Measurements from ENCODE around the gene AXIN1.
A peak's percentile ranks its signal among the peaks of the same experiment; 100 is the strongest.
"Not testable (repeated sequence)": the region's sequence is repeated elsewhere in the genome, so short reads cannot be mapped to it uniquely, and the experiment has no call there.

AXIN1 gene

DNA sequence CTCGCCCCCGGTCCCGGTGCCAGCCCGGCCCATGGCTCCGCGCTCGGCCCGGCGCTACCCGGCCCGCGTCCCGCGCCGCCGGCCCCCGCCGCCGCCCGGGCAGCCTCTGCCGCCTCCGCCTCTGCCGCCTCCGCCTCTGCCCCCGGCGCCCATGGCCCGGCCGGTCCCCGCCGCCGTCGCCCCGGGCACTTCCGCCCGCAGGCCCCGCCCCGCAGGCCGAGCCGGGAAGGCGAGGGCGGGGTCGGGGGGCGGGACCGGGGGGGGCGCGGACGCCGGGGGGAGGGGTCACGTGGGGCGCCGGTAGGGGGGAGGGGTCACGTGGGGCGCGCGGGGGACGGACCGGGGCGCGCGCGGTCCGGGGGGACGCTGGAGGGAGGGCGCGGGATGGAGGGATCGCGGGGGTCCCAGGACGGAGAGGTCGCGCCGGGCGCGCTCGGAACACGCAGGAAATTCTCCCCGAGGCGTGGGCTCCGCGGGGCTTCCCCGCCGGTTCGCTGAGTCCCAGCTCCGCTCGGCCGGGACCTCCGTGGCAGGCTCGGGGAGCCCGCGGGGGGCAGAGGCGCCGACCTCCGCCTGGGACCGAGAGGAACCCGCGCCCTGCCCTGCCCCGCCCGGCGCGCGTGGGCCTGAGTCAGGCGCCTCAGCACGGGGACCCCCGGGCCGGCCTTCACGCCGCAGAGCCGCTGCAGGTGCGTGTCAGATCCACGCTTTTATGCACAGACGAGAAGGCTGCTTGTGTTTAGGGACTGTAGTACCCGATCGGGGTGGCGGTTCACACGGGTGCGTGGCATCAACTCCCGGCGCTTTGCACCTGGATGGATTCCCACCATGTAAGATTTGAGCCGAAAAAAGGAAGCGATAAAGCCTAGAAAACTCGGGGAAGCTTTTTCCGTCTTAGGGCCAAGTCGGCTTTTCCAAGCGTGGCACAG is 29.5 kb upstream of the AXIN1 start, which contains the start of gene PGAP6:
Gene PGAP6 (minus strand): TSS at position 190 of the 929 bp plus-strand sequence. CDS start 157 bp downstream, at position 33.
- DNase-seq, result peak; percentile 58

DNA sequence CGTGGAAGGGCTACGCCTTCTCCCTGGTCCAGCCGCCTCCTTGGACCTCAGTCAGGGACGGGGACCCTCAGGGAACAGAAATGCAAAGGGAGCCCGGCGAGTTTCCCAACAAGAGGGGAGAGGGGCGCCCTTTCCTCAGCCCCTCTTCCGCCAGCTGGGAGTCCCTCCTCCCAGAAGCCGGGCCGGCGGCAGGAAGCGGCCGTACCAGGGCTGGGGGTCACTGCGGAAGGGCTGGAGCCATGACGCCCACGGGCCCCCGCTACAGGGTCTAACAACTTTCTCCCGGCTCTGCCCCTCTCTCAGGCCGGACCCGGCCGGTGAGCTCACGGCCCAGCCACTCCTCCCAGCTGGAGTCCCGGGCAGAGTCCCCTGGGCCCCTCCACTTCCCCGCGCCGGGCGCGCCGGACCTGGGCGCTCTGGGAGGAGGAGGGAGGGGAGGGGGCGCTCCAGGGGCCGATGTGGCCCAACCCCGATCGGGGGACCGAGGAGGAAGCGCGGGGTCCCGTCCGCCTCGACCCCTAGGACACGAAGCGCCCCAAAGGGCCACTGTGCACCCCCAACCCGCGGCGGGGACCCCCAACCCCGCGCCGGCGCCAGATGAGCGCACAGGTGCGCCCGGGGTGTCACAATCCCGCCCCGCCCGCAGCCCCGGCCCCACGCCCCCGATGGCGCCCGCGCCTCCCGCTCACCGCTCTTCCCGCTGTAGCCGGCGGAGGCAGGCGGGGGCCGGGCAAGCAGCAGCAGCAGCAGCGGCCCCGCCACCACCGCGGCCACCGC is 28.7 kb upstream of the AXIN1 start:
- no peak for DNase-seq

DNA sequence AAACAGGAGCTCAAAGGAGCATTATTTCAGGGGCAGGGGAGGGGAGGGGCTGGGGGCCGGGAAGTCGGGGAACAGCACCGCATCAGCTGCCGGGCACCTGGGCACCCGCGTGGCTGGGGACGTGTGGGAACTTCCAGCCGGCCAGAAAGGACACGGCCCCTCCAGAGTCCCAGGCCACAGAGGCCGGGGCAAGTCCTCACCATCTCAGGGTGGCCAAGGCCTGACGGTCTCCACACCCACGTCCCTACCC is 28.2 kb upstream of the AXIN1 start:
- DNase-seq, result no peak

DNA sequence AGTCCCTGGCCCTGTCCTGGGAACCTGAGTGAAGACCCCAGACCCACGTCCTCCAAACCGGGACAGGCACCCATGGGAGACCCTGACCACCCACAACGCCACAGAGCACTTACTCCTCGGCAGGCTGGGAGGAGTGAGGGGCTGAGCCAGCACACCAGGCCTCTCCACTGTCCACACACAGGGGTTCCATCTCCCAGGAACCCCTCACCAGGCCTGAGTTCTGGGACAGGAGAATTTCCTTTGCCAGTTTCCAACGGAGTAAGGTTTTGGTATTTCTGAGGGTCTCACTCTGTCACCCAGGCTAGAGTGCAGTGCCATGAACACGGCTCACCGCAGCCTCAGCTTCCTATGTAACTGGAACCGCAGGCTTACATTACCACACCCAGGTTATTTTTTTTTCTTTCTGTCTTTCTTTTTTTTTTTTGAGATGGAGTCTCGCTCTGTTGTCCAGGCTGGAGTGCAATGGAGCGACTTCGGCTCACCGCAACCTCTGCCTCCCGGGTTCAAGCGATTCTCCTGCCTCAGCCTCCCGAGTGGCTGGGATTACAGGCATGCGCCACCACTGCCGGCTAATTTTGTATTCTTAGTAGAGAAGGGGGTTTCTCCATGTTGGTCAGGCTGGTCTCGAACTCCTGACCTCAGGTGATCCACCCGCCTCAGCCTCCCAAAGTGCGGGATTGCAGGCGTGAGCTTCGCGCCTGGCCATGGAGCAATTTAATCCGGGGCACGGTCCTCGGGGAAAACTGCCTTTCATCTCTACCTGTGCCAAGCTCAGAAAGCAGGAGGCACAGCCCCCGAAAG is 27.6 kb upstream of the AXIN1 start:
- peak; percentile 41 for DNase-seq

DNA sequence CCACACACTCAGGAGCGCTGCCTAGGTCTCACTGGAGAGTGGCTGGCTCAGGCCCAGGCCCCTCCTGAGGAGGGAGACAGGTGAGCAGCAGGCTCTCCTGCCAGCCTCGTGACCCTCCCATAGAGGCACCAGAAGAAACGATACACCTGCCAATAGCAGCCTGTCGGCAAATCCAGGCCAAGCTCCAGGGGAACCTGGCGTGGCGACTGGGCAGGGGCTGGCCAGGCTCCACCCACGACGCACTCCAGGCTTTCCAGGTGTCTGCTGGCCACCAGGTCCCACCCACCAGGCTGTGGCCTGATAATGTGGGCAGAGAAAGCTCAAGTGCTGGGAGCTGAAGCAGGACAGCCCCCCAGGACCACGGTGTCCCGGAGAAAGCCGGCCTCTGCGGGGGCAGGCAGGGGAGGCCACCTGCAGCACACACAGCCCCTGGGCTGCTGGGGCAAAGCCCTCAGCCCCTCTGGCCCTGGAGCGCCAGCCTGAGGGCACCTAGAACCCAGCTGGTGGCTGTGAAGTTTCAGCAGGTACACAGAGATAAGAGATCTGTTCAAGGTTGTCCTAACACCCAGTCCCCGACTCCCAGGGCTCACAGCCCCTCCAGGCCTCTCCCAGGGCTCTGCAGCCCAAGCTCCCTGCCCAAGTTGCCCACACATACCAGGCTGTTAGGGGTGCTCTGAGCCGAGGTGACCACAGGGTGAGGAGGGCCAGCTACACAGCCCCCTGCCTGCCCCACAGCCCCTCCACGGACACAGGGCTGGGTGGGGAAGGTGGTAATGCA is 26.8 kb upstream of the AXIN1 start:
- DNase-seq, result no peak

DNA sequence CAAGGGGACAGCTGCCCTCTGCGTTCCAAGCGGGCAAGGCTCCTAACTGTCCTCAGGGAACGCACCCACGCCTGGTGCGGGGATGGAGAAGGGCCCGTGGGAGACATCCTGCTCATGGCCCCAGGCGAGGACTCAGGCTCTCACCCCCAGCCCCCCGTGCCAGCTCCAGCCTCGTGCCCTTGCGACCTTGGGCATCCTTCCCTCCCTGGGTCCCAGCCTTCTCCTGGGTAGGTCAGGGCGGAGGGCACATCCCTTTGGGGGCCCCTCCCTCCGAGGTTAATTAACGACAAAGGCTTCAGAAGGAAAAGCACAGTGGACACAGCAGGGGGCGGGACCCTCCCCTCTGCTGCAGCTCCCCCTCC is 26.3 kb upstream of the AXIN1 start:
- DNase-seq, result no peak

DNA sequence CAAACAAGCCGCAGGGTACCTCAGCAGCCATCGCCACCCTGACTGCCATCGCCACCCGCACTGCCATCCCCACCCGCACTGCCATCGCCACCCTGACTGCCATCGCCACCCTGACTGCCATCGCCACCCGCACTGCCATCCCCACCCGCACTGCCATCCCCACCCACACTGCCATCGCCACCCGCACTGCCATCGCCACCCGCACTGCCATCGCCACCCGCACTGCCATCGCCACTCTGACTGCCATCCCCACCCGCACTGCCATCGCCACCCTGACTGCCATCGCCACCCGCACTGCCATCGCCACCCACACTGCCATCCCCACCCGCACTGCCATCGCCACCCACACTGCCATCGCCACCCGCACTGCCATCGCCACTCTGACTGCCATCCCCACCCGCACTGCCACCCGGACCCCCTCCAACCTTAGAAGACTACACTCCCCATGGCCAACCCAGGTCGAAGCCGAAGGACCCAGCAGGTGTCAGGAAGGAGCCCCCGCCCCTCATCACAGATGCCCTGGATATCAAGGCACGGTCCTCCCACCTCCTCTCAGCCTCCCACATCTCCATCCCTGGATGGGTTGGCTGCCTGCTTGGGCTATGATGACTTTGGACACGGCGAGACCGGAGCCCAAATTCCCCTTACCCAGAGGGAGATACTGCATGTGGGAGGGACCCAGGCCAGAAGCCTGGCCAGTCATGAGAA is 25.7 kb upstream of the AXIN1 start:
- DNase-seq, result not testable (repeated sequence)

DNA sequence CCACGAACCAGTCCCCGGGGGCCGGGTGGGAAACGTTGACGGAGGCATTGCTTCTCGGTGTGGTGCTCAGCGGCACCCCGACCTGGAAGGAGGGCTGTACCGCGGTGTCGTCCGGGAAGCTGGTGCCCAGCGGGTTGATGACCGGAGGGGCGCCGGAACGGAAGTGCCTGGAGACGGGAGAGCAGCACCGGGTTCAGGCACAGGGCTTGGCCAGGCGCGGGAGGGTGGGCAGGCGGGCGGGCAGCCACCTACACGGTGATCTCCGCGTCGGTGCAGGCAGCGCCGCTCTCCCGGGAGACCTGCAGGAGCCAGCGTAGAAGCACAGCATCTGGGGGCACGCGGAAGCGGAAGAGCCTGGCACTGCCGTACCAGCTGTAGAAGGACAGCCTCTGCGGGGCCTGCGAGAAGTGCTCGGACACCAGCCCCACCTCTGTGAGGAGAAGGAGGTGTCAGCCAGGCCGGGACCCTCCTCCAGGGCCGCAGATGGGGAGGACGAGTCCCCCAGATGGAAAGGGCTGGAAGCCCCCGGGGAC is 25.0 kb upstream of the AXIN1 start:
- no peak for DNase-seq

DNA sequence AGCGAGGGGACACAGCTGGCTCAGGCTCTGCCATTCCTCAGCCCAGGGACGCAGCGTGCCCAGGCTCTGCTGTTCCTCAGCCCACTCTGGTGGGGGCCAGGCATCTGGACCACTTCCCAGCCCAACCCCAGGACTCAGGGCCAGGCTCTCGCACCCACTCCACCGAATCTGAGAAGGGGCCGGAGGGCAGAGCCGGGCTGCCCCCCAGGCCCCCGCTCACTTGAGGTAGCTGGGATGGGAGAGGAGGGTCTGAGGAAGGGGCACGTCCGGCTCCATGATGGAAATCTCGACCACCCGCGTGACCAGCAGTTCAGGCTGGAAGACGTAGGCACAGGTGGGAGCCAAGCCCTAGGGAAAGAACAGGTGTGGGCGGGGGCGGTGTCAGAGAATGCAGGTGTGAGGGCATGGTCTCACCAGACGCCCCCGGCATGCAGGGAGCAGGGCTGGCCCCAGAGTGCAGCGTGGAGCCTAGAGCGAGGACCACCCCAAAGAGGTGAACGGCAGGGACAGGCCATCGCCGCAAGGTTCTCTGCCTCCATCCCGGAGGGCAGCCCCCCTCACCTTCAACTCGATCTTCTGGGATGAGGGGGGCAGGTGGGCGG is 24.4 kb upstream of the AXIN1 start:
- no peak for DNase-seq

DNA sequence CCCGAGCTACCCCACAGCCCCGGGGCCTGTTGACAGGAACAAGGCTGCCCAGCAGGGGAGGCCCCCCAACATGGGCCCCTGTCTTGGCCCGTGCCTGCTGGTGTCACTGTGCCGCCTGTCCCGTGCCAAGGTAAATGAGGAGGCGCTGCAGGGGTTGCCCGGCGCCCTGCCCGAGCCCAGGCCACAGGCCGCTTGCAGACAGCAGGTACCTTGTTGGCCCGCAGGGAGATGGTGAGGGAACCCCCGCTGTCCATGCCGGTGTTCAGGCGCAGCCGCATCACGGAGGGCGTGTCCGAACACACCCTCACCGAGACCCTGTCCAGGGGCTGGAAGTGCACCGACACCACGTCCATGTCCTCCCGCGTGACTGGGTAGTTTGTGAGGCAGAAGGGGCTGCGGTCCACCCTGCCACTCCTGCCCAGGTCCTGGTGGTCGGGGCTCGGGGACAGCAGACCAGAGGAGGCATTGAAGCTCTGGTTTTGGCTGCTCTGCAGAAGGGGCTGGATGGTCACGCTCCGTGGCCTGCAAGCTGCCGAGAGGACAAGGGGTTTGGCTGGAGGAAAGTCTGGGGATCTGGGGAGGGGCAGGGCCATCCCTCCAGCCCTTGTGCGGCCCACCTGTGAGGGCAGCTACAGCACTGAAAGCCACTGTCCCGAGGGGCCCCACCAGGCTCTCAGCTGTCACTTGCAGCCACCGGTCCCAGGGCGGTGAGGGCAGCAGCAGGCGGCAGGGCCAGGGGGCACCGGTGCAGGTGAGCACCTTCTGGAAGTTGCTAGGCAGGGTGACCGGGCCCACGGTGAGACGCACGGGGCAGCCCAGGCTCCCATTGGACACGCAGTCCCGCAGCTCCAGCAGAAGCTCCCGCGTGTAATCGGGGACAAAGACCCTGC is 23.6 kb upstream of the AXIN1 start:
- no peak for DNase-seq

DNA sequence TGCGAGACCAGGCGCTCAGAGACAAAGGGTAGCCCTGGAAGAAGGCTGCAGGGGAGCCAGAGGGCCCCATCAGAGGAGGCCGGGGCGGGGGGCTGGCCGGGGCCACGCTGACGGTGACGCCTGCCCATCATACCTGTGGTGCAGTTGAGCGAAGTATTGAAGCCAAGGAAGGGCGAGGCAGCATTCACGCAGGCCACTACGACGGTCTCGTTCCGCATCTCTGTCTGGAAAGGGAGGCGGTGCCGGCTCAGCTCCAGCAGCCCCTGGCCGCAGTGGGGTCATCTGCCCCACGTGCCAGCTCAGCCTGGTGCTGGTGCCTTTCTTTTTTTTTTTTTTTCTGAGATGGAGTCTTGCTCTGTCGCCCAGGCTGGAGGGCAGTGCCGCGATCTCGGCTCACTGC is 22.7 kb upstream of the AXIN1 start:
- no peak for DNase-seq

DNA sequence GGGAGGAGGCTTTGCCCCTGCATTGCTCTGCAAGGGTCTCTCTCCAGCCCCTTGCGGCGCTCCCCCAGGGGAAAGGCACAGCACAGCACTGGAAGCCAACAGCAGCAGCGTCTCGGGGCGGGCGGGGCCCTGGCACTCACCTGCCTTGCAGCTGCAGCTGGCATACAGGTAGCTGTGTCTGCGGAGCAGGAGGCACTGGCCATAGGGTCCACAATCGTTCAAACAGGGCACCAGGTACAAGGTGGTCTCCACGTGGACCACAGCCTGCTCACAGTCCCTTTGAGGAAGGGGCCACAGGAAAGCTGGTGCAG is 22.0 kb upstream of the AXIN1 start:
- DNase-seq, result no peak

DNA sequence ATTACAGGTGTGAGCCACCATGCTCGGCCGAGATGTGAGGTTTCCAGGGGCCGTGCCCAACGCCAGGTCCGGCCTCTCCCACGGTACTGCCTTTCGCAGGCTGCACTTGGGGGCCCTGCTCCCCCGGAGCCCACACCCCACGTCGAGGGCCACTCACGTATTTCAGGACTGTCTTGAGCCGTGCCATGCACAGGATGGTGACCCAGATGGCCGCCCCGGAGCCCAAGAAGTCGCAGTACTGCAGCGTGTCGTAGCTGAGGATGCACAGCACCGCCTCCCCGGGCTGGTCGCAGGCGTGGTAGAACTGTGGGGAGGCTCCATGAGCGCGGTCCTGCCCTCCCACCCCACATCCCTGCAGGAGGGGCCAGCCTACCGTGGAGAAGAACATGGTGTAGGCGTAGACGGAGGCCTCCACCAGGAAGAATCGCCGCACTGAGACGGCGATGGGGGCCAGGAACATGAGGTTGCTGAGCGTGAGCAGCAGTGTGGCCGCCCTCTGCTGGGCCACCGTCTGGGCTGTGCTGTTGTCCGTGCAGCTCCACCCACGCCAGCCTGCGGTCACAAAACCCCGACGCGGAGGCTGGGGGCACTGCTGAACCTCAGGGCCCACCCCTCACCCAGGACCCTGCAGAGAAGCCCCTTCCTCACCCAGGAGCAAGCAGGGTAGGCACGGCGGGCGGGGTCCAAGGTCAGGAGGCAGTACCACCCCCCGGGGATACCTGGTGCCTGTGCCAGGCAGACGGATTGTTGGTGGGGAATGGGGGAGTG is 21.5 kb upstream of the AXIN1 start:
- no peak for DNase-seq

DNA sequence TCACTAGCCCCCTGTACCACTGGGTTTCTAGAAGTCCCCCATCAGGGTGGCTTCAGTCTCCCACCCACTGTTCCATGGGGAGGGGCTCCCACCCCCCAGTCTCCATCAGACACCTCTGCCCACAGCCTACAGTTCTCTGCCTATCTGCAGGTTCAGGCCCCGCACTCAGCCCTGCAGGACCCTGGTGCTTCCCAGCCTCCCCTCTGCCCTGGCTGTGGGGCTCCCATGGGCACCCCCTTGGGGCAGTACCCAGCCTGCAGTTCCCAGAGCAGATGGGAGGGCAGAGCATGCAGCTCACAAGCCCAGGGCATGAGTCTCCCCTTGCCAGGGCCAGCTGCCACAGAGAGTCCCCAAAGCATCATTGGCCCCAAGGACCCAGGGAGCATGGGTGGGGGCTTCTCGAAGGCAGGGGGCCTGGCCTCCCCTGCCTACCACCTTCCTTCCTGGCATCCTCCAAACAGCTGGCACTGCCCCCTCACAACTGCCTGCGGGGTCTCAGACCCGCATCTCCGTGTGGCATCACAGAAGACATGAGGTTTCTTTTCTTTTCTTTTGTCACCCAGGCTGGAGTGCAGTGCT is 20.6 kb upstream of the AXIN1 start:
- no peak for DNase-seq

DNA sequence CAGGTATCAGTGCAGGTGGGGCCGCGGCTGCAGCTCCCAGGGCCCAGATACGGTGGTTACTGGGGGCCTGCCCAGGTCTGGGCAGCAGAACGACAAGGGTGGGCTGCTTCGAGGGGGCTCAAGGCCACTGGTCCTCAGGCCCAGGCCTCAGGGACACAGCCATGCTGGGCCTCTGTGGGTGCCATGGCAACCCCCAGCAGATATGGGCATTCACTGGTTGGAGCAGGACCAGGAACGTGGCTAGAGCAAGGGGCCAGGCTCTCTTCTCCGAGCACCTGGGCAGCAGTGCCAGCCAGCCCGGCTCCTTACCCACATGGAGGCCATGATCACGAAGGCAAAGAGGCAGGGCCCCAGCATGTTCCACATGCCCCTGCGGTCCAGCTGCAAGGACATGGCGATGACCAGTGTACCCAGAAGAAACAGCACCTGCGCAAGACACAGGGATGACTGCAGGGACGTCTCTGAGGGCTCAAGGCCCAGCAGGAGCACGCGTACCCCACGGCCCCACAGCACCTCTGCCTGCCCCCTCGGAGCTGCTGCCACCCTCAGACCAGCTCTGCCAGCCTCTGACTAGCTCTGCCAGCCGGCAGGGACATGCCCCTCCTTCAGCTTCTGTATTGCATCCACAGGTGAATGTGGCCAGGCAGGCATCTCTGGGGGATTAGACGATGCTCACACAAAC is 19.9 kb upstream of the AXIN1 start:
- no peak for DNase-seq

DNA sequence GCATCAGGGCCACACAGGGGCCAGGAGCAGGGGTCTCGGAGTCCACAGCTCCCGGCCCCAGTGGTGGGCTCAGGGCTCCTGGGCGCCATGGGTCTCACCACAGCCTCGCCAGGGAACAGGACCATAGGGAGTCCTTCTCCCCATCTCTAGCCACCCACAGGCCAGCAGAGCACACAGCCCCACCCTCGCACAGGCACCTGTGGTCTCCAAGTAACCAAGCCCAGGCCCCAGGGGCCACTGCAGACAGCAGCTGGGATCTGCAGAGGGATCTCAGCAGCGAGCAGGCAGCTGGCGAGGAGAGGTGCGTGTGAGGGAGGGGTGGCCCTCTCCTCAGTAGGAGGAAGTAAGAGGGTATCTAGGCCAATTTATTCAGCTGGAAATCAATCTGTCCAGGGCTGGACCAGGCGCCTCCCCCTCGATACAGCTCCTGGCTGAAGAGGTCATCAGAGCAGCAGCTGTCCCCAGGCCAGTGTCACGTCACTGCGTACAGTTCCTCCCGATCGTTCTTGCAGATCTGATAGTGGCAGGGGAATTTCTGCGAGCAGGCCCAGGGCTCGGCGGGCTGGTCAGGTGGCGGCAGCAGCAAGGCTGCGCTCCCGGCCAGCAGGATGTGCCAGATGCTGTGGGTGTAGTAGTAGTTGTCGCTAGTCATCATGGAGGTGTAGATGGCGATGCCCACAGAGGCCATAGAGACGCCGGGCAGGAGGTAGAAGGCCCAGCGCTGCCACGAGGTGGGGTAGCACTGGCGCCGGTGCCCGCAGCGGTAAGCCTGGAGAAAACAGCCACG is 19.2 kb upstream of the AXIN1 start:
- DNase-seq, result no peak

DNA sequence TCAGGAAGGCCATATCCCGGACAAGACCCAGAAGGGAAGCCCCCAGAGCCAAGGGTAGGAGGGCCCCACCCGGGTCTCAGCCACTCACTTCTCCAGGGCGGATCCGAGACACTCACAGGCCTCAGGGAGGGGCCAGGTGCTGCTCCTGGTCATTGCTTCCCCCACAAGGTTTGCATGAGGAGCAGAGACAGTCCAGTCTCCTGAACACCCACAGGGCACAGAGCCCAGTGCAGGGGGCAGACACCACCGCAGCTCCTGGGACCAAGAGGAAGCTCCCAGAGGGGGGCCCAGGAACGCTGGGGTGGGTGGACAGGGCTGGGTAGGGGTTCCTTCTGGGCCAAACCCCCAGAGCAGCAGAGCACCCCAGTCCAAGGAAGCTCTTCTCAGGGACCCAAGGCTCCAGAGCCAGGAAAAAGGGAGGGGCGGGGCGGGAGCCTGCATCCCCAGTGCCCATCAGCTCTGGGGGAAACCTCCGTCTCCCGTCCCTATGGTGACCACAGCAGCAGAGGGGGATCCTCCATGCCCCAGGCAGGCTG is 18.5 kb upstream of the AXIN1 start:
- DNase-seq, result no peak
